Neural cell (in vitro differentiated cells): Measurements from ENCODE around the gene LSM4.

Experiments used
- CTCF ChIP-seq: fragments of 450-650 bp; IDR thresholded peaks from 2 replicates; pipeline ENCODE4 v1.5.1; 2014; ENCODE audit warnings: antibody characterized with exemption, mild to moderate bottlenecking, moderate library complexity; ENCODE audit not compliant: poor library complexity, severe bottlenecking
- EP300 ChIP-seq: fragments of 450-650 bp; conservative IDR thresholded peaks from 2 replicates; pipeline ENCODE4 v1.6.1; 2014; ENCODE audit warnings: antibody characterized with exemption, mild to moderate bottlenecking, moderate library complexity; ENCODE audit not compliant: poor library complexity, severe bottlenecking
- MXI1 ChIP-seq: fragments of 450-650 bp; conservative IDR thresholded peaks from 2 replicates; pipeline ENCODE4 v1.6.1; 2014; ENCODE audit warnings: antibody characterized with exemption, mild to moderate bottlenecking; ENCODE audit not compliant: poor library complexity, severe bottlenecking
- TF ChIP-seq, protein P1 (sequence below): IDR thresholded peaks from 2 replicates; pipeline ENCODE4 v1.6.1; 2012; ENCODE audit warnings: borderline replicate concordance

DNA sequence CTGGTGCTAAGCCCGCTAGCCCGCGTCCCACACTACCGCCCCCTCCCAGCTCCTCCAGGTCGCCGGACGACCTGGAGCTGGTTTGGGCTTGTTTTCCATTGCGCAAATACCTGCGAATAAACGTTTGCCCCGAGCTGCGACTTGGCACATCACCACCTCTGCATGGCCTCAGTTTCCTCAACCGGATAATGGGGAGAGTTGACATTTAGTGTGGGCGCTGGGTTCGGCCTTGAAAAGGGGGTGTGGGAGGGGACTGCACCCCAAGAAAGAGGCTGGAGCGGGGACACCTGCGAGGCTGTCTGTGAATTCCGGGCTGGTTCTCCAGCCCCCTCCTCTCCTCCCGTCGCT, 30.4 kb downstream of the LSM4 start:
- TF ChIP-seq CTCF = no peak
- peak; percentile 7 for TF ChIP-seq EP300
- TF ChIP-seq, protein P1, sequence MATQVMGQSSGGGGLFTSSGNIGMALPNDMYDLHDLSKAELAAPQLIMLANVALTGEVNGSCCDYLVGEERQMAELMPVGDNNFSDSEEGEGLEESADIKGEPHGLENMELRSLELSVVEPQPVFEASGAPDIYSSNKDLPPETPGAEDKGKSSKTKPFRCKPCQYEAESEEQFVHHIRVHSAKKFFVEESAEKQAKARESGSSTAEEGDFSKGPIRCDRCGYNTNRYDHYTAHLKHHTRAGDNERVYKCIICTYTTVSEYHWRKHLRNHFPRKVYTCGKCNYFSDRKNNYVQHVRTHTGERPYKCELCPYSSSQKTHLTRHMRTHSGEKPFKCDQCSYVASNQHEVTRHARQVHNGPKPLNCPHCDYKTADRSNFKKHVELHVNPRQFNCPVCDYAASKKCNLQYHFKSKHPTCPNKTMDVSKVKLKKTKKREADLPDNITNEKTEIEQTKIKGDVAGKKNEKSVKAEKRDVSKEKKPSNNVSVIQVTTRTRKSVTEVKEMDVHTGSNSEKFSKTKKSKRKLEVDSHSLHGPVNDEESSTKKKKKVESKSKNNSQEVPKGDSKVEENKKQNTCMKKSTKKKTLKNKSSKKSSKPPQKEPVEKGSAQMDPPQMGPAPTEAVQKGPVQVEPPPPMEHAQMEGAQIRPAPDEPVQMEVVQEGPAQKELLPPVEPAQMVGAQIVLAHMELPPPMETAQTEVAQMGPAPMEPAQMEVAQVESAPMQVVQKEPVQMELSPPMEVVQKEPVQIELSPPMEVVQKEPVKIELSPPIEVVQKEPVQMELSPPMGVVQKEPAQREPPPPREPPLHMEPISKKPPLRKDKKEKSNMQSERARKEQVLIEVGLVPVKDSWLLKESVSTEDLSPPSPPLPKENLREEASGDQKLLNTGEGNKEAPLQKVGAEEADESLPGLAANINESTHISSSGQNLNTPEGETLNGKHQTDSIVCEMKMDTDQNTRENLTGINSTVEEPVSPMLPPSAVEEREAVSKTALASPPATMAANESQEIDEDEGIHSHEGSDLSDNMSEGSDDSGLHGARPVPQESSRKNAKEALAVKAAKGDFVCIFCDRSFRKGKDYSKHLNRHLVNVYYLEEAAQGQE = no peak
- TF ChIP-seq MXI1 = no peak
